ENCODE results near the gene ARHGAP12.
"Not testable (repeated sequence)": the region's sequence is repeated elsewhere in the genome, so short reads cannot be mapped to it uniquely, and the experiment has no call there.

ARHGAP12 gene

GRCh38 chr10:31816318-31816717 lies 112.3 kb downstream of the ARHGAP12 start:
- no peak for DNase-seq

GRCh38 chr10:31808258-31809218 lies 120.1 kb downstream of the ARHGAP12 start:
- DNase-seq = no peak

- no peak for DNase-seq
Measured at GRCh38 chr10:31804352-31804810, 124.2 kb downstream of the ARHGAP12 start.

GRCh38 chr10:31803606-31804351 lies 124.9 kb downstream of the ARHGAP12 start:
- DNase-seq = no peak

- no peak for DNase-seq
Measured at GRCh38 chr10:31799181-31799580, 129.4 kb downstream of the ARHGAP12 start.

GRCh38 chr10:31792745-31793144 lies 135.9 kb downstream of the ARHGAP12 start:
- no peak for DNase-seq

- no peak for DNase-seq
Measured at GRCh38 chr10:31789555-31789954, 139.1 kb downstream of the ARHGAP12 start.

GRCh38 chr10:31782701-31783100 lies 145.9 kb downstream of the ARHGAP12 start:
- DNase-seq = no peak

GRCh38 chr10:31780717-31781116 lies 147.9 kb downstream of the ARHGAP12 start:
- DNase-seq = no peak

- no peak for DNase-seq
Measured at GRCh38 chr10:31778627-31779026, 150.0 kb downstream of the ARHGAP12 start.

- no peak for DNase-seq
Measured at GRCh38 chr10:31776159-31776558, 152.5 kb downstream of the ARHGAP12 start.

GRCh38 chr10:31774928-31775650 lies 153.5 kb downstream of the ARHGAP12 start:
- no peak for DNase-seq

- no peak for DNase-seq
Measured at GRCh38 chr10:31774299-31774900, 154.2 kb downstream of the ARHGAP12 start.

- DNase-seq = no peak
Measured at GRCh38 chr10:31773749-31774298, 154.8 kb downstream of the ARHGAP12 start.

GRCh38 chr10:31771331-31771831 lies 157.2 kb downstream of the ARHGAP12 start:
- DNase-seq = no peak

- no peak for DNase-seq
Measured at GRCh38 chr10:31770307-31770902, 158.2 kb downstream of the ARHGAP12 start.

GRCh38 chr10:31769564-31769963 lies 159.1 kb downstream of the ARHGAP12 start:
- no peak for DNase-seq

- DNase-seq = not testable (repeated sequence)
Measured at GRCh38 chr10:31768935-31769334, 159.7 kb downstream of the ARHGAP12 start.

GRCh38 chr10:31768467-31768866 lies 160.2 kb downstream of the ARHGAP12 start:
- DNase-seq = no peak

- no peak for DNase-seq
Measured at GRCh38 chr10:31765541-31765940, 163.1 kb downstream of the ARHGAP12 start.

GRCh38 chr10:31762316-31762715 lies 166.3 kb downstream of the ARHGAP12 start:
- no peak for DNase-seq

- DNase-seq = no peak
Measured at GRCh38 chr10:31761156-31761555, 167.5 kb downstream of the ARHGAP12 start.

Measured in NCI-H1436 treated with DMSO at 0.1 percent for 48 hours (cell line).